ENCODE measurements around the gene VASN.
"Not testable (repeated sequence)": the region's sequence is repeated elsewhere in the genome, so short reads cannot be mapped to it uniquely, and the experiment has no call there.

The VASN gene

DNA sequence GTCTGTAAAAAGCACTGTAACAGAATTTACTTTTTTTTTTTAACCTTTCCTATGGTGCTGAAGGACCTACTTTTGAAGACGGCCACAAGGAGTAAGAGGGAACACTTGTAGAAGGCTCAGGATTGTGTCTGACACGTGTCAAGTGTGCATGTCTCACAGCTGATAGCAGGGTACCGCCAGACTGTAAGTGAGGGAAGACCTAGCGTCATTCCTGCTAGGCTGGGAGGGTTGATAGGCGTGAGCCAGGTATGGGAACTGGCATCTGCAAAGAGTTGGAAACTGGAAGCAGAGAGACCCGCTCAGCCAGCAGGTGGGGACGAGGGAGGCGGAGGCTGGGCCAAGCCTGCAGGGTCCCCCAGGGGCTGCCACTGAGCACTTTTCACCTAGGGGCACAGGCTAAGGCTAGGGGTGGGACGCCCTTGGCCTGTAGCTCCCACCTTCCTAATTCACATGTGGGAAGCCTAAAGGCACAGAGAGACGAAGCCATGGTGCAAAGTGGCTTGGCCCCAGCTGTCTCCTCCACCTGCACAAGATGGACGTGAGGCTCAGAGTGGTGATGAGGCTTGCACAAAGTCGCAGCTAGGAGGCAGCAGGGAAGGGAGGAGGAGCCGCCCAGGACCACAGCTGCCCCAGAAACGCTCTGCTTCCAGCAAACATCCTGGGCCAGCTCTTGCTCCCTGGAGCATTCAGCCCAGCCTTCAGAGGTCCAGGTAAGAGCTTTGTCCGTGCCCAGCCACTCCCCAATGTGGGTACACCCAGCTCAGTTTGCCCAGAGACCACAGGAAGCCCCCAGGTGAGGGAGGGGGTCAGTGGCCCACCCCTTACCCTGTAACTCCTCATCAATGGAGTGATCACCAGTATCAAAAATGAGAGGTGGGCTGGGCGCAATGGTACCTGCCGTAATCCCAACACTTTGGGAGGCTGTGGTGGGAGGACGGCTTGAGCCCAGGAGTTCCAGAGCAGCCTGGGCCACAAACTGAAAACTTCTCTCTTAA, 18.9 kb downstream of the VASN start:
- no peaks in the 10 kb centered on the region for H3K9me3 ChIP-seq (ENCODE audit: insufficient read depth, low read length)
- no peak for TF ChIP-seq ZNF274 (IDR thresholded peaks at IDR 0.05; ENCODE audit: low read depth, low read length)
- no peak for TF ChIP-seq YY1 (IDR thresholded peaks at IDR 0.05; ENCODE audit: insufficient read depth, insufficient read length)
- TF ChIP-seq SUZ12 (IDR thresholded peaks at IDR 0.05; ENCODE audit: extremely low read depth, insufficient read depth, insufficient read length), result no peak
- peaks cover 19% of the 10 kb centered on the region for H3K36me3 ChIP-seq (ENCODE audit: insufficient read depth, insufficient read length, low read length)
- peaks cover 66% of the 10 kb centered on the region for H3K4me1 ChIP-seq (ENCODE audit: insufficient read depth, insufficient read length)
- no peaks in the 10 kb centered on the region for H3K27me3 ChIP-seq (ENCODE audit: insufficient read depth, insufficient read length)
- H3K9ac ChIP-seq (ENCODE audit: insufficient read length, low read depth), result no peak overlapping the region
- DNase-seq (ENCODE audit: low read depth, low spot score), result no peak
- H3K4me3 ChIP-seq (ENCODE audit: insufficient read length, low read depth), result no peak overlapping the region

- TF ChIP-seq YY1 (IDR thresholded peaks at IDR 0.05; ENCODE audit: insufficient read depth, insufficient read length) (no peak), SUZ12 (IDR thresholded peaks at IDR 0.05; ENCODE audit: extremely low read depth, insufficient read depth, insufficient read length) (no peak), ZNF274 (IDR thresholded peaks at IDR 0.05; ENCODE audit: low read depth, low read length) (no peak)
- Histone ChIP-seq H3K9me3 (ENCODE audit: insufficient read depth, low read length) (no peaks in the 10 kb centered on the region), H3K4me1 (ENCODE audit: insufficient read depth, insufficient read length) (peaks cover 63% of the 10 kb centered on the region), H3K4me3 (ENCODE audit: insufficient read length, low read depth) (no peak overlapping the region), H3K9ac (ENCODE audit: insufficient read length, low read depth) (peak overlapping the region; percentile 7), H3K36me3 (ENCODE audit: insufficient read depth, insufficient read length, low read length) (peaks cover 15% of the 10 kb centered on the region), H3K27me3 (ENCODE audit: insufficient read depth, insufficient read length) (no peaks in the 10 kb centered on the region)
- DNase-seq (ENCODE audit: low read depth, low spot score), result no peak
These were observed 20.2 kb downstream of the VASN start for GRCh38 chr16:4391631-4392381.

DNA sequence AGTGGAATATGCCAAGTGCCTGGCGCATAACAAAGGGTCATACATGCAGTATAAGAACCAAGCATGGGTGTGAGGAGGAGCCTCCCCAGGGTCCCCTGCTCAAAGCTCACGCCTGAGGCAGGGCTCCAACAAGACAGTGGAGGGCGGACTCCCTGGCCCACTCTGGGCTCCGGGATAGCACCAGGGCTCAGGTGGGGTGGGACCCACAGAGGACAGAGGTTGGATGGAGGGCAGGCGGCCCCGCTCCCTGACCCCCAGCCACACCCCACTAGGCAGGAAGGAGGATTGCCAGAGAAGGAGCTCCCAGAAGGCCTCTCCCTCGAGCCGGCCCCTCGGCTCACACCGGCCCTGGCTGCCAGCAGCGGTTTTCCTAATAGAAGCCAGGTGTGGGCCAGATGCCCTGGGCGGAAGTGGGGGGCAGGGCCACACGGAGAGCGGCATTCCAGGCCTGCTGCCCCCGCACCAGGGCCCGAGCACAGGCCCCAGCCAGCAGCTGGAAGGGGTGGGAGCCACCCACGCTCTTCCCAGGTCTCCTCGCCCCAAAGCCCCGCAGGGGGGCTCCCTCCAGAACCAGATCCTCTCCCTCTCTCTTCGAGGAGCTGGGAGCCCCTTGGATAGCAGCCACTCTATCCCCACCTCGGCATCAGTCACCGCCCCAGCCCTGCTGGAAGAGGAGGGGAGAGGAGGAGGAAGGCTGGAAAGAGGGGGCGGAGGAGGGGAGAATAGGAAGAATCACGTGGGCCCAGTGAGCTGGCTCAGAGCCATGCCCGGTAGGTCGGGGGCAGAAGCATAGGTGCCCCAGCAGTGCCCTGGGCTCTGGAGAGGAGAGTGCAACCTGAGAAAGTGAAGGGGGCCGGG, 21.0 kb downstream of the VASN start:
- DNase-seq (ENCODE audit: low read depth, low spot score), result no peak
- no peak overlapping the region for H3K4me3 ChIP-seq (ENCODE audit: insufficient read length, low read depth)
- TF ChIP-seq YY1 (IDR thresholded peaks at IDR 0.05; ENCODE audit: insufficient read depth, insufficient read length), result no peak
- TF ChIP-seq ZNF274 (IDR thresholded peaks at IDR 0.05; ENCODE audit: low read depth, low read length), result no peak
- no peak for TF ChIP-seq SUZ12 (IDR thresholded peaks at IDR 0.05; ENCODE audit: extremely low read depth, insufficient read depth, insufficient read length)
- peak overlapping the region; percentile 7 for H3K9ac ChIP-seq (ENCODE audit: insufficient read length, low read depth)
- no peaks in the 10 kb centered on the region for H3K27me3 ChIP-seq (ENCODE audit: insufficient read depth, insufficient read length)
- H3K36me3 ChIP-seq (ENCODE audit: insufficient read depth, insufficient read length, low read length), result peaks cover 9% of the 10 kb centered on the region
- H3K4me1 ChIP-seq (ENCODE audit: insufficient read depth, insufficient read length), result peaks cover 56% of the 10 kb centered on the region
- no peaks in the 10 kb centered on the region for H3K9me3 ChIP-seq (ENCODE audit: insufficient read depth, low read length)

- Histone ChIP-seq H3K36me3 (ENCODE audit: insufficient read depth, insufficient read length, low read length) (peaks cover 5% of the 10 kb centered on the region), H3K4me1 (ENCODE audit: insufficient read depth, insufficient read length) (peaks cover 50% of the 10 kb centered on the region)
- TF ChIP-seq YY1 (IDR thresholded peaks at IDR 0.05; ENCODE audit: insufficient read depth, insufficient read length) (no peak), SUZ12 (IDR thresholded peaks at IDR 0.05; ENCODE audit: extremely low read depth, insufficient read depth, insufficient read length) (no peak), ZNF274 (IDR thresholded peaks at IDR 0.05; ENCODE audit: low read depth, low read length) (no peak)
These were observed 21.6 kb downstream of the VASN start for GRCh38 chr16:4393240-4393600.

DNA sequence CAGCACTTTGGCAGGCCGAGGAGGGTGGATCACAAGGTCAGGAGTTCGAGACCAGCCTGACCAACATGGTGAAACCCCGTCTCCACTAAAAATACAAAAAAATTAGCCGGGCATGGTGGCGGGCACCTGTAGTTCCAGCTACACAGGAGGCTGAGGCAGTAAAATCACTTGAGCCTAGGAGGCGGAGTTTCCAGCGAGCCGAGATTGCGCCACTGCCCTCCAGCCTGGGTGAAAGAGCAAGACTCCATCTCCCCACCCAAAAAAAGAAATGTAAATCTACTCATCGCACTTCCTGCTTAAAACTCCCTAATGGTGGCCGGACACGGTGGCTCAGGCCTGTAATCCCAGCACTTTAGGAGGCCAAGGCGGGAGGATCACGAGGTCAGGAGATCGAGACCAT, 22.2 kb downstream of the VASN start:
- not testable (repeated sequence) for H3K9ac ChIP-seq (ENCODE audit: insufficient read length, low read depth); H3K4me3 ChIP-seq (ENCODE audit: insufficient read length, low read depth); H3K9me3 ChIP-seq (ENCODE audit: insufficient read depth, low read length); DNase-seq (ENCODE audit: low read depth, low spot score); H3K36me3 ChIP-seq (ENCODE audit: insufficient read depth, insufficient read length, low read length); H3K27me3 ChIP-seq (ENCODE audit: insufficient read depth, insufficient read length)
- H3K4me1 ChIP-seq (ENCODE audit: insufficient read depth, insufficient read length), result peaks cover 44% of the 10 kb centered on the region

More at GRCh38 chr16:4393240-4393600, 21.6 kb downstream of the VASN start:
- H3K4me3 ChIP-seq (ENCODE audit: insufficient read length, low read depth), result no peak overlapping the region
- no peak for DNase-seq (ENCODE audit: low read depth, low spot score)
- peak overlapping the region; percentile 7 for H3K9ac ChIP-seq (ENCODE audit: insufficient read length, low read depth)
- no peaks in the 10 kb centered on the region for H3K9me3 ChIP-seq (ENCODE audit: insufficient read depth, low read length)
- H3K27me3 ChIP-seq (ENCODE audit: insufficient read depth, insufficient read length), result no peaks in the 10 kb centered on the region

DNA sequence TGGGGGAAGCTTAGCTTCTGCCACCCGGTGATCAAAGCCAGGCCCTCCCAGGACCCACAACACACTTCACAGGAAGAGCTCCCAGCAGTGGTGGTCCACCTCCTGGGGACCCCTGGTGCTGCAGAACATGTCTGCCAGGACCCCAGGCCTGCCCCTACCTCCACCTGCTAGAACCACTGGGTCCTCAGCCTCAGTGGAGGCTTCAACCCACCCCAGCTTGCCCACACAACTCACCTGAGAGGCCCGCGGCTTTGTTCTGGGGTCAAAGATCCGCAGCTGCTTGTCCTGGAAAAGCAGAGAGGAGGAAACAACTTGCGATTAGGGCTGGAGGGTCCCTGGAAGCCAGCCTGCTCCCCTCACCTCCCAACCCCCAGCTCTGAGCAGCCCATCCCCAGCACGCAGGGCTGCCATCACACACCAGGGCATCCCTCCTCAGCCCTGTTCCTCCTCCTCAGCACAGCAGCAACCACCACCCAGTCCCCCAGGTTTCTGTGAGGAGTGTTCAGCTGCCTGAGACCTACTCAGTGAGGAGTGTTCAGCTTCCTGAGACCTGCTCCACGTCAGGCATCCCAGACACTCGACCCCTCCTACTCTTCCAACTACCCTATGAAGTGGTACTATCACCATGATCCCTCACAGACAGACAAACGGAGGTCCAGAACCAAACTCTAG, 23.5 kb downstream of the VASN start:
- no peak overlapping the region for H3K4me3 ChIP-seq (ENCODE audit: insufficient read length, low read depth)
- no peaks in the 10 kb centered on the region for H3K27me3 ChIP-seq (ENCODE audit: insufficient read depth, insufficient read length)
- peaks cover 32% of the 10 kb centered on the region for H3K4me1 ChIP-seq (ENCODE audit: insufficient read depth, insufficient read length)
- no peak for DNase-seq (ENCODE audit: low read depth, low spot score)
- H3K9me3 ChIP-seq (ENCODE audit: insufficient read depth, low read length), result no peaks in the 10 kb centered on the region
- H3K36me3 ChIP-seq (ENCODE audit: insufficient read depth, insufficient read length, low read length), result peaks cover 5% of the 10 kb centered on the region
- H3K9ac ChIP-seq (ENCODE audit: insufficient read length, low read depth), result peak overlapping the region; percentile 57
- TF ChIP-seq YY1 (IDR thresholded peaks at IDR 0.05; ENCODE audit: insufficient read depth, insufficient read length) (no peak), ZNF274 (IDR thresholded peaks at IDR 0.05; ENCODE audit: low read depth, low read length) (no peak), SUZ12 (IDR thresholded peaks at IDR 0.05; ENCODE audit: extremely low read depth, insufficient read depth, insufficient read length) (no peak)
